Measurements from ENCODE around the gene SERPINB4.

The SERPINB4 gene

DNA sequence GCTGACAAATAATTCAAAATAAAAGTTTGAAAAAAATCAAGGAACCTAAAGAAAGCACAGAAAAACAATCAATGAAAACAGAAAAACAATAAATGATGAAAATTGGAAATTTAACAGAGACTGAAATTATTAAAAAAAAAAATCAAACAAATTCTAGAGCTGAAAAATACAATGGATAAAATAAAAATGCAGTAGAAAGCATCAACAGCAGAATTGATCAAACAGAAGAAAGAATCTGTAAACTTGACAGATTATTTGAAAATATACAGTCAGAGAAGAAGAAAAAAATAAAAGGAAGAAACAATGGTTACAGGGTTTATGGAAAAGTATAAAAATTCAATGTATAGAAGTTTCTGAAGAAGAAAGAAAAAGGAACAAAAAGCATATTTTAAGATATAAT, 16.2 kb downstream of the SERPINB4 start:
- DNase-seq (ENCODE audit: low spot score): no peak

GRCh38 chr18:63626431-63626830, 17.6 kb downstream of the SERPINB4 start:
- no peak for DNase-seq (ENCODE audit: low spot score)

GRCh38 chr18:63624863-63625262, 19.2 kb downstream of the SERPINB4 start:
- DNase-seq (ENCODE audit: low spot score): no peak

DNA sequence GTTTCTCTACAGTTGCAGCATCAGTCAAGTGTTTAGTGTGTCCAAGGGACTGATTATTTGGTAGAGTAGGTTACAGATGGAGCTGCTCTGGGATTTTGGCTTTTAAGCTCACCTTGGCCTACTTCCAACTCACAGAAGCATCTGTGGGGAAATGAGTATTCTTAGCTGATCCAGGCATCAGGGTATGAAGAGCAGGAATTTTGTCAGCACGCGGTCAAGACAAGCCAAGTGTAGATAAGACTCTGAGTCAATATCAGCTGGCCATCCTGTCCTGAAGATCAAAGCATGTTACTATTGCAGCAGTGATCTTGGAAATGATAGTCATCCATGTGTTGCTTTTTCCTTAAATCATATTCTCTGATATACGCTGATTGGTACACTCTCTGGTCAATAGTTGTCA, 24.4 kb downstream of the SERPINB4 start:
- DNase-seq (ENCODE audit: low spot score): no peak

DNA sequence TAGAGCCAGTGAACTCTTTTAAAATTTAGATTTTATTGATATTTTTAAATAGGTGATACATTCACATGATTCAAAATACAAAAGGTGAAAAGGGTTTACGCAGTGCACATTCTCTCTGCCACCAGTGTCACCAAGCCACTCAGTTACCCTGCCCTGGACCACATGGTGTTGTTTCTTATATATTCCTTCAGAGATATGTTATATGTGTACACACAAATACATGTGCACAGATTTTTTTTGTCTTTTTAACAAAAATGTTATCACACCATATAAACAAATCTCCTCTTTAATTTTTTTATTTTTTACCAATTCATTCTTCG, 26.2 kb downstream of the SERPINB4 start:
- no peak for DNase-seq (ENCODE audit: low spot score)

DNA sequence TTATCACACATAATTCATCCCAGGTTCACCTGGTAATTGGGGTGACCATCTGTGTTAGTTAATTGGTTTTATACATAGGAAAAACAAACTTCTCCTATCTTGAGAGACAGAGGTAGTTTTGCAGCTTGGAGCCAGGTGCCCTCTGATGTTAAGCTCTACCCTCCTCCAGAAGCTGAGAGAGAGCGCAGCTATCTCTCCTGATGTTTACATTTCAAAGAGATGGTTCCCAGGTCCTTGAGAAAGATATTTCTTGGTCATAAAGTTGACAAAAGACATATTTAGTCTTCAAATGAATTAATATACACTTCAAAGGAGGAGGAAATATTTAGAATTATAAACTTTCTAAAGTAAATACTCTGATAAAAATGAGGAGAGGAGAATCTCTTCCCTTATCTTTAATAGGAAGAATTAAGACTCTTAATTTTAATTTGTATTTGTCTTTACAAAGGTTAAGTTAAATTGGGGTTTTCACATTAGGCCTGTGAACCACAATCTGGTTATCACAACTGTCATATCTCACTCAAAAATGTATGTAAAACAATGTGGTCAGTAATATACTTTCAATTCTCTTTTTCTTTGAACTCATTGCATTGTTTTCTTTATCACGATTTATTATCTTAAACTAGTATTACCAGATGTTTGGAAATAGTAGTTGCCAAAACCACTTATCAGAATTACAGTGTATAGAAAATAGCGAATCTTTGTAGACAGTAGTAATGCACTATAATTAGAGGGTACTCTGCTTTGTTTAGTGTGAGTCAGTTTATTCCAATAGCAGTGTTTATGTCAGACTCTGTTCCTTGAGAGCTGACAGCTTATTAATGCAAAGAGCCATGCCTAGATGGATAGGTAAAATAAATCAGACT, 26.8 kb downstream of the SERPINB4 start:
- DNase-seq (ENCODE audit: low spot score): no peak

DNA sequence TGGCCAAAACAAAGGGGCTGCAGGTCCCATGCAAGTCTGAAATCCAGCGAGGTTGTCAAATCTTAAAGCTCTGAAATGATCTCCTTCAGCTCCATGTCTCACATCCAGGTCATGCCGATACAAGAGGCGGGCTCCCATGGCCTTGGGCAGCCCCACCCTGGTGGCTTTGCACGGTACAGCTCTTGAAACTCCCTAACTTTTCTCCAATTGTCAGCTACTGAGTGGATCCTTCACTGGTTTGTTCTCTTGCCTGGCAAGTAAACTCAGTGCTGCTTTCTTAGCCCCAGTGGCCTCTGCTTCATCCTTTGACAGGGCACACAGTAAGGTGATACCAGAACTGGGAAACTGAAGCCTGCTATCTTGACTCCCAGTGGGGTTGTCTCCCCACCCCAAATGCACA, 30.6 kb downstream of the SERPINB4 start:
- no peak for DNase-seq (ENCODE audit: low spot score)

GRCh38 chr18:63606526-63606925, 37.5 kb downstream of the SERPINB4 start:
- DNase-seq (ENCODE audit: low spot score): no peak

DNA sequence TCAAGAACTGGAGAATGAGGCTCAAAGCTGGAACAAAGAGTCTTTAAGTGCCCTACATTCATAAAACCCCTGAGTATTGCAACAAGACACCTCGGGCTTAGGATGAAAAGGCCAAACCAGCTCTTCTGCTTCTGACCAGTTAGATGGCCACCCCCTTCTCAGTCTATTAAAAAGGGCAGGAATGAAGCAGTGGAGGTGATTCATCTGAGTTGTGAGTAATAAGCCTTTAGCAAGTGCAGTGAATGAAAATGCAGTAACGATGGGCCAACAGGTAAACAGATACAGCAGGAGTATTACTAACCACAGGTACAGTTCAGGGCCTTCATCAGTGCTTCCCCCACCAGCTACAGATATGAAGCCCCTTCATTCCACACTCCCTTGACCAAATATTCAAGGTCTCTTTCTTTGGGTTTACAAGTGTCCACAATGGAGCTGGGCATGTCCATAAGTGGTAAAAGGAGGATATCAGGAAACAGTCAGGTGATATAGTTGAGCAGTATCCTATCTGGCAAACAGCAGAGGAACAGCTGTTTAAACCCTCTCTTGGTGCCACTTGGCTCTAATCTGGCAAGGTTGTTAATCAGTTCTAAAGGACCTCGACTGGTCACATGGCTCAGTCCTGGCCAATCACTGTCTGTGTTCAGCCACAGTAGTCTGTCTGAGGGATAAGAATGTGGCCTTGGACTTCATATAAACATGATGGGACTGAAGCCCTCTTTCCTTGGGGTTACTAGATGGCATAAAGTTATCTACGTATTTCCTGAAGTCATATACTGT, 39.1 kb downstream of the SERPINB4 start:
- DNase-seq (ENCODE audit: low spot score): no peak

- DNase-seq (ENCODE audit: low spot score): no peak
Measured at GRCh38 chr18:63603772-63604171, 40.3 kb downstream of the SERPINB4 start.

DNA sequence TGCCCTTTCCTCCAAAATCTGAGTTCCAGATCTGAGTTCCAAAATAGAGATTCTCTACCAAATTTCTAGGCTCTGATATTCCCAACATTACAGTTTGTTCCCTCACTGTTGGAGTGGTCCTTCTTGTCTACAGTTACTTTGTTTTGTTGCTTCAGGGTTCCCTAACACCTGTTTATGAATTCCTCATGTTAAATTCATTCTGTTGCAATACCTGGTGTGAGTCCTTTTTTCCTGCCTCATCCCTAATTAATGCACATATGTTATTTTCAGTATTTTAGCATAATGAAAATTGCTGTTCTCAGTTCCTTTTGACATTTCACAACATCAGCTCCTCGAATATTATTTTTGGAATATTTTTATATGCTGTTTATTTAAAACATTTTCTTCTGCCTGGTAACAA, 40.7 kb downstream of the SERPINB4 start:
- no peak for DNase-seq (ENCODE audit: low spot score)

GRCh38 chr18:63596964-63597363, 47.1 kb downstream of the SERPINB4 start:
- DNase-seq (ENCODE audit: low spot score): no peak

DNA sequence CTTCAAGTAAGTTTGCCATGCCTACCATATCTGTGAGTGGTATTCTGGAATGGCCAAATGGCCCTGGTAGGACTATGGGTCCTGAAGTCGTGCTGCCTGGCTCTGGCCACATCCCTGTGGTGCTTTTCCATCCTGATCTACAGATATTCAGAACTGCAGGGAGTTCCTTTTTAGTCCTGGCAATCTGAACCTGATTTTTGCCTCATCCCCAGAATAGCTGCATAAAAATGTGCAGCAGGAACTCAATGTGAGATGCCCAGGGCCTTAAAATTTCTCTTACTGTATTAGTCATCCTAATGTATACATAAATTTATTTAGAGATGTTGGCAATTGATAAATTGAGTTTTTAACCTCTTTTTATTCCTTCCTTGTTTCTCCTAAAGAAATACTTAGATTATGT, 51.6 kb downstream of the SERPINB4 start:
- DNase-seq (ENCODE audit: low spot score): no peak

- no peak for DNase-seq (ENCODE audit: low spot score)
Measured at GRCh38 chr18:63591725-63592124, 52.3 kb downstream of the SERPINB4 start.

DNA sequence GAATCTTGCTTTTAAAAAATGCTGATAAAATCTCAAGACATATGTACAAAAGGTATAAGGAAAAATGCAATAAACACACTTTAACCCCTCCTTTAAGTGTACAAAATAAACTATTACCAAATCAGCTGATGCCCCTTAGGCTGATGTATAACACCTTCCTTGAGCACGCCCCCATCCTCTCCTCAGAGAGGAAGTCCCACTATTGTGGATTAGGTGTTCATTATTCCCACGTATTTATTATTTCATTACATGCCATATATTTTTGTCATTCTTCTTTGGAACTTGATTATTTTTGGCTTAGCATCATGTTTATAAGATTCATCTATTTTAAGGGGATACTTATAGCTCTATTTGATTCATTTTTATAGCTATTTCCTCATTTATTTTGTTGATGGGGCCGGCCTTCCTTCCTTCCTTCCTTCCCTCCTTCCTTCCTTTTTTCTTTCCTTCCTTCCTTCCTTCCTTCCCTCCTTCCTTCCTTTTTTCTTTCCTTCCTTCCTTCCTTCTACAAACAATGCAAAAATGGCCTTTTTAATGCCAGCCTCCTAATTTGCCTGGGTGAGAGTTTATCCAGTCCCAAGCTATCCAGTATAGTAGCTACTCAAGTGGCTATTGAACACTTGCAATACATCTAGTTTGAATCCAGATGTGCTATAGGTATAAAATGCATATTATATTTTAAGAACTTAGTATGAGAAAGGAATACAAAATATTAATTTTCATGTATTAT, 52.9 kb downstream of the SERPINB4 start:
- DNase-seq (ENCODE audit: low spot score): no peak

DNA sequence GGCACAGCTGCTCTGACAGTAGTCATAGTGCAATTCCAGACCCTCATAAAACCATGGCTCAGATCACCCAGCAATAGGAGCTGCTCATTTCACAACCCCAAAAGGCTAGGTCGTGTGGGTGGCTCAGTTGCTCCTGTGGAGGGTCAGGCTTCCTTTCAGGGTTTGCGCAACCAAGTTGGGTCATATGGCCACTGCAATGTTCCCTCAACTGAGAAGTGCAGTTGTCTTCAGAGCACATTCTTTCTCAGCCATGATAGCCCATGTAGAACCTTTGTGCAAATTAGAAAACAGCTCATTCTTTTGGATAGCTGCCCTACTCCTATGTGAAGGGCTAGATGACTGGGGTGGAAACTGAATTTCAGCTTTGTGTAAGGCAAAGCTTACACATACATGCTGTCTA, 53.7 kb downstream of the SERPINB4 start:
- no peak for DNase-seq (ENCODE audit: low spot score)

- DNase-seq (ENCODE audit: low spot score): no peak
Measured at GRCh38 chr18:63588909-63589308, 55.1 kb downstream of the SERPINB4 start.
